Endothelial cell of umbilical vein (primary cell): ENCODE results near the gene RYR1. TPM values are rescaled to one million over a fixed set of nuclear protein-coding genes. Genes with fewer than 3 reads are reported as not detected.
"Not testable (repeated sequence)": the region's sequence is repeated elsewhere in the genome, so short reads cannot be mapped to it uniquely, and the experiment has no call there.

Experiments used
- BruUV-seq: library from RNA; stranded (reverse); fragments of 400-500 nt; replicated peaks from 2 replicates; lab custom pipeline; 2021; lab: Mats Ljungman, UMichigan
- CTCF ChIA-PET: fragments of 300-600, 350-600 bp; sonication (Branson Sonifier 250); formaldehyde crosslinking; loops from one replicate; lab custom pipeline; 2021; ENCODE audit warnings: antibody characterized with exemption, inconsistent platforms; lab: Charles Lee
- POLR2A ChIA-PET: fragments of 300-600, 350-600 bp; sonication (Branson Sonifier 250); formaldehyde crosslinking; loops from one replicate; lab custom pipeline; 2021; ENCODE audit warnings: antibody characterized with exemption, inconsistent platforms; lab: Charles Lee
- DNase-seq: peaks from one replicate; pipeline ENCODE4 v3.0.0-alpha.2; 2011; ENCODE audit warnings: low read depth, low spot score
- FAIRE-seq: peaks from 2 replicates; lab custom pipeline; 2011; peaks lifted over from hg19 to GRCh38; lab: Jason Lieb, UNC
- H2AFZ ChIP-seq: 2 replicates; pipeline ENCODE4 v1.6.0; 2012; ENCODE audit warnings: low read depth, low read length, control low read depth, inconsistent platforms
- H3K27ac ChIP-seq: 2 replicates; pipeline ENCODE4 v1.5.1; 2011; ENCODE audit warnings: low read depth, mild to moderate bottlenecking, control low read depth, low read length, moderate library complexity; ENCODE audit not compliant: insufficient read depth
- H3K27me3 ChIP-seq, 2 experiments: 2 replicates each; pipeline versions ENCODE4 v1.6.0 to v1.6.1; 2011; ENCODE audit warnings: low read length in 2 of 2, mixed read lengths in 1 of 2; ENCODE audit not compliant: control insufficient read depth in 2 of 2, insufficient read depth in 2 of 2
- H3K36me3 ChIP-seq, 2 experiments: 2 replicates in 1 of 2; 3 replicates in 1 of 2; pipeline ENCODE4 v1.5.1; 2011; ENCODE audit warnings: low read length in 2 of 2, mild to moderate bottlenecking in 1 of 2, moderate library complexity in 1 of 2; ENCODE audit not compliant: control insufficient read depth in 2 of 2, insufficient read depth in 2 of 2; ENCODE audit errors: extremely low read depth in 1 of 2
- H3K4me1 ChIP-seq: 3 replicates; pipeline ENCODE4 v1.5.1; 2011; ENCODE audit warnings: mild to moderate bottlenecking, low read length; ENCODE audit not compliant: control insufficient read depth, insufficient read depth; ENCODE audit errors: extremely low read depth
- H3K4me2 ChIP-seq: 2 replicates; pipeline ENCODE4 v1.6.1; 2011; ENCODE audit warnings: low read length, control low read depth, mixed read lengths; ENCODE audit not compliant: insufficient read depth
- H3K4me3 ChIP-seq, 3 experiments: fragments of 200-600 bp in 1 of 3; sonication (generic), shearing (Covaris generic) in 1 of 3; replicated peaks in 1 of 3; 2 replicates each; pipeline ENCODE4 v1.5.1; 2011 to 2016; ENCODE audit warnings: control low read depth in 3 of 3, low read length in 3 of 3, mild to moderate bottlenecking in 2 of 3, inconsistent platforms in 1 of 3, low read depth in 1 of 3, moderate library complexity in 1 of 3; ENCODE audit not compliant: insufficient read depth in 1 of 3
- H3K79me2 ChIP-seq: 2 replicates; pipeline ENCODE4 v1.6.0; 2012; ENCODE audit warnings: low read length, inconsistent platforms; ENCODE audit not compliant: control insufficient read depth, insufficient read depth
- H3K9ac ChIP-seq: replicated peaks from 2 replicates; pipeline ENCODE3; 2011; ENCODE audit warnings: low read length, control low read depth; ENCODE audit not compliant: insufficient read depth; ENCODE audit errors: extremely low read depth
- H3K9me1 ChIP-seq: replicated peaks from 3 replicates; pipeline ENCODE4 v1.6.0; 2011; ENCODE audit warnings: mild to moderate bottlenecking, low read length; ENCODE audit not compliant: control insufficient read depth, insufficient read depth; ENCODE audit errors: extremely low read depth
- H3K9me3 ChIP-seq: replicated peaks from 2 replicates; pipeline ENCODE4 v1.5.1; 2012; ENCODE audit warnings: low read length, inconsistent platforms; ENCODE audit not compliant: control insufficient read depth, insufficient read depth
- H4K20me1 ChIP-seq: replicated peaks from 2 replicates; pipeline ENCODE3; 2011; ENCODE audit warnings: mild to moderate bottlenecking, low read length; ENCODE audit not compliant: control insufficient read depth, insufficient read depth; ENCODE audit errors: extremely low read depth
- CTCF ChIP-seq, 2 donors: IDR thresholded peaks; 1 replicate in 1 of 2; 2 replicates in 1 of 2; pipeline ENCODE4 v1.5.1; 2011; ENCODE audit warnings: low read length in 2 of 2, mild to moderate bottlenecking in 2 of 2, moderate library complexity in 2 of 2, control low read depth in 1 of 2, inconsistent platforms in 1 of 2, low read depth in 1 of 2; ENCODE audit not compliant: insufficient read depth in 1 of 2; ENCODE audit errors: extremely low read depth in 1 of 2
- EZH2 ChIP-seq: IDR thresholded peaks from 2 replicates; pipeline ENCODE4 v1.6.1; 2012; ENCODE audit warnings: borderline replicate concordance, low read depth, mild to moderate bottlenecking, moderate library complexity, low read length, inconsistent platforms; ENCODE audit not compliant: severe bottlenecking
- FOS ChIP-seq: IDR thresholded peaks from 2 replicates; pipeline ENCODE4 v1.6.1; 2011; ENCODE audit warnings: mild to moderate bottlenecking, low read length, moderate library complexity, borderline replicate concordance; ENCODE audit not compliant: insufficient read depth
- GATA2 ChIP-seq: IDR thresholded peaks from 2 replicates; pipeline ENCODE4 v1.7.0; 2011; ENCODE audit warnings: low read depth, mild to moderate bottlenecking, moderate library complexity, mixed read lengths, low read length; ENCODE audit not compliant: insufficient read length, insufficient read depth
- JUN ChIP-seq: IDR thresholded peaks from 2 replicates; pipeline ENCODE4 v1.6.1; 2011; ENCODE audit warnings: borderline replicate concordance, low read depth; ENCODE audit not compliant: insufficient read length, insufficient read depth
- MAX ChIP-seq: IDR thresholded peaks from 2 replicates; pipeline ENCODE4 v1.6.1; 2011; ENCODE audit not compliant: insufficient read depth, insufficient read length
- MYC ChIP-seq: IDR thresholded peaks from one replicate; pipeline ENCODE4 v1.6.1; 2011; ENCODE audit warnings: mild to moderate bottlenecking, low read depth, low read length
- POLR2A ChIP-seq: IDR thresholded peaks from 2 replicates; pipeline ENCODE4 v1.6.1; 2012; ENCODE audit warnings: low read depth, mild to moderate bottlenecking, control low read depth, low read length
- POLR2AphosphoS5 ChIP-seq: IDR thresholded peaks from 2 replicates; pipeline ENCODE4 v1.6.1; 2012; ENCODE audit warnings: low read depth, mild to moderate bottlenecking, control low read depth, low read length, moderate library complexity; ENCODE audit not compliant: insufficient read depth
- dilution Hi-C: fragments of 300-500 bp; cut with MboI; formaldehyde crosslinking; loops from one replicate; pipeline ENCODE4 v1.15.0; 2019; ENCODE audit warnings: low sequenced_read_pairs; ENCODE audit not compliant: extremely low pct_ligation_motif_present
- intact Hi-C: fragments of 100-400 bp; cut with micrococcal nuclease; formaldehyde crosslinking; loops from one replicate; pipeline ENCODE4 v1.10.0; 2022
- polyA plus RNA-seq, 4 experiments: library from polyadenylated mRNA; depleted of rRNA in 3 of 4; stranded (reverse) in 3 of 4; unstranded in 1 of 4; fragments of >200 nt; gene quantifications; 2 replicates each; pipeline versions ENCODE4 v1.2.1 to v1.2.3, GENCODE V29; 2011 to 2012; ENCODE audit warnings: missing spikeins in 1 of 4
- total RNA-seq: library from RNA; stranded (reverse); gene quantifications from 2 replicates; pipeline ENCODE4 v1.2.3, GENCODE V29; 2021

The RYR1 gene
- total and polyA plus RNA-seq, 2 donors (not counting 3 experiments of a cell fraction or from before 2014, with no cell fraction given) = under 0.01 to 0.02 TPM

GRCh38 chr19:38425810-38426466 lies 7.6 kb upstream of the RYR1 start, which contains the start of gene RASGRP4:
Gene RASGRP4, minus strand, starts transcription at chr19:38426219. Its CDS starts 128 bp downstream, at chr19:38426091.
- no peaks in the 10 kb centered on the region for H4K20me1 ChIP-seq
- BruUV-seq = no TSS peak
- TF ChIP-seq GATA2 (no peak), FOS (no peak), POLR2AphosphoS5 (no peak), CTCF (IDR thresholded peaks at IDR 0.05; ENCODE audit: extremely low read depth in 1 of 2, insufficient read depth in 1 of 2, low read depth in 1 of 2, low read length in 2 of 2) (no peak), MYC (no peak), POLR2A (no peak), EZH2 (no peak), MAX (no peak), JUN (no peak)
- H3K79me2 ChIP-seq = no peaks in the 10 kb centered on the region
- no peak within 1 kb of the TSS for H3K27ac ChIP-seq
- no peak within 1 kb of the TSS for H3K4me3 ChIP-seq
- no peaks in the 10 kb centered on the region for H3K27me3 ChIP-seq
- H2AFZ ChIP-seq = no peak within 1 kb of the TSS
- no peak within 1 kb of the TSS for H3K9ac ChIP-seq
- DNase-seq = no peak
- dilution Hi-C loops = no loop called here
- no peak within 1 kb of the TSS for H3K4me2 ChIP-seq
- no peaks in the 10 kb centered on the region for H3K4me1 ChIP-seq
- ChIA-PET CTCF (no interaction called here), POLR2A (no interaction called here)
- H3K9me1 ChIP-seq = no peaks in the 10 kb centered on the region
- intact Hi-C loops = no loop called here
- H3K9me3 ChIP-seq = no peaks in the 10 kb centered on the region
- FAIRE-seq = no peak
- H3K36me3 ChIP-seq = no peaks in the 10 kb centered on the region

GRCh38 chr19:38427035-38427677 lies 6.3 kb upstream of the RYR1 start:
- H3K36me3 ChIP-seq, intact Hi-C loops, H4K20me1 ChIP-seq, H3K9ac ChIP-seq, H3K4me1 ChIP-seq, H2AFZ ChIP-seq, H3K27ac ChIP-seq, dilution Hi-C loops, DNase-seq, H3K9me1 ChIP-seq, POLR2A ChIA-PET, H3K4me3 ChIP-seq, FAIRE-seq, H3K27me3 ChIP-seq, H3K79me2 ChIP-seq, H3K9me3 ChIP-seq, H3K4me2 ChIP-seq, BruUV-seq: not testable (repeated sequence)
- CTCF ChIA-PET = interaction anchor here (0.9 kb wide), 1 partner anchor 285 kb away, joined by 3 read pairs; no protein-coding TSS in a partner anchor
